Lower lobe of right lung (tissue), 2 donors: ENCODE data around the gene INPP4A. TPM values are rescaled to one million over a fixed set of nuclear protein-coding genes. Genes with fewer than 3 reads are reported as not detected.
"Not testable (repeated sequence)": the region's sequence is repeated elsewhere in the genome, so short reads cannot be mapped to it uniquely, and the experiment has no call there.

Experiments
- ATAC-seq, 2 donors: fragments of 200-7000 bp; cut with Tn5 transposase; one replicate each; pipeline ENCODE4 v1.9.1; 2020 to 2022; ENCODE audit warnings: mild to moderate bottlenecking in 2 of 2, moderate library complexity in 2 of 2
- DNase-seq: peaks from one replicate; pipeline ENCODE4 v3.0.0-alpha.2; 2020
- H3K27ac ChIP-seq: fragments of 200-600 bp; one replicate; pipeline ENCODE4 v1.8.0; 2022
- H3K27me3 ChIP-seq: fragments of 200-600 bp; one replicate; pipeline ENCODE4 v1.8.0; 2022; ENCODE audit warnings: low read depth
- H3K36me3 ChIP-seq: fragments of 200-600 bp; one replicate; pipeline ENCODE4 v1.8.0; 2022; ENCODE audit warnings: mild to moderate bottlenecking
- H3K4me1 ChIP-seq: fragments of 200-600 bp; one replicate; pipeline ENCODE4 v1.8.0; 2022
- H3K4me3 ChIP-seq: fragments of 200-600 bp; one replicate; pipeline ENCODE4 v1.8.0; 2022; ENCODE audit warnings: mild to moderate bottlenecking
- H3K9me3 ChIP-seq: fragments of 200-600 bp; one replicate; pipeline ENCODE4 v1.8.0; 2022
- CTCF ChIP-seq: fragments of 200-600 bp; IDR thresholded peaks from one replicate; pipeline ENCODE4 v1.8.0; 2022; ENCODE audit warnings: antibody characterized with exemption, mild to moderate bottlenecking
- intact Hi-C: fragments of 100-400 bp; cut with DNase I; formaldehyde crosslinking; loops from one replicate; pipeline ENCODE4 v1.11.0; 2022
- total RNA-seq: library from RNA; stranded (reverse); fragmentation: NEBNext Ultra II Directional; extraction: Animal tissue kit (Norgen Biotek cat#: 25700); gene quantifications from one replicate; pipeline ENCODE4 v1.2.1, GENCODE V29; 2021
- donor health status: DM: no; HTN: yes; CAD: no; lungs with severe emphysema.

The INPP4A gene
- total RNA-seq, 1 donor from 2014 or later, result 35.6 TPM

- no peak overlapping the region for H3K27ac ChIP-seq
- H3K36me3 ChIP-seq, result no peaks in the 10 kb centered on the region
- intact Hi-C loops, result no loop called here
- no peak for DNase-seq
- H3K9me3 ChIP-seq, result no peaks in the 10 kb centered on the region
- no peaks in the 10 kb centered on the region for H3K27me3 ChIP-seq
- H3K4me1 ChIP-seq, result no peaks in the 10 kb centered on the region
- no peak overlapping the region for H3K4me3 ChIP-seq
- TF ChIP-seq CTCF, result no peak
- no peak for ATAC-seq
These were observed 12.5 kb upstream of the INPP4A start for GRCh38 chr2:98432145-98432544.

GRCh38 chr2:98433363-98433964 lies 11.2 kb upstream of the INPP4A start:
- ATAC-seq (no peak), DNase-seq (no peak)
- Histone ChIP-seq H3K4me3 (no peak overlapping the region), H3K4me1 (no peaks in the 10 kb centered on the region), H3K27ac (no peak overlapping the region), H3K27me3 (no peaks in the 10 kb centered on the region), H3K9me3 (no peaks in the 10 kb centered on the region), H3K36me3 (no peaks in the 10 kb centered on the region)
- TF ChIP-seq CTCF, result no peak
- intact Hi-C loops, result no loop called here

DNA sequence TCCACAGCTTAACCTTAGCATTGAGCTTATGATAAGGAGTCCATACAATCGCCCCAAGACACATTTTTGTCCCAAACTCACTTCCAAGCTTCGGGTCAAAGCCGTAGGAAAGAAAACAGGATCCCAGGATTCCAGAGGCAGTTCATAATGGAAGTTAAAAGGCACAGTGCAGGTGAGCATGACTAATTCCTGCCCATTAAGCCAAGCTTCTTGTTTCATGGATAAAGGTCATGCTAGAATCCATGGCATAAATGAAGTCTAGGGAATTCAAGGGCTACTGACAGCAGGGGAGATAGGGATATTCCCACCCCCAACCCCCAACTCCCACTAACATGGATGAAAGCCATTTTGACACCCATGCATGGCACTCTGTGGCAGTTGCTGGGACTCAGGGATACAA lies 10.2 kb upstream of the INPP4A start:
- TF ChIP-seq CTCF, result no peak
- no peak for ATAC-seq
- Histone ChIP-seq H3K36me3 (no peaks in the 10 kb centered on the region), H3K4me3 (no peak overlapping the region), H3K9me3 (peaks cover 3% of the 10 kb centered on the region), H3K27ac (no peak overlapping the region), H3K27me3 (no peaks in the 10 kb centered on the region), H3K4me1 (no peaks in the 10 kb centered on the region)
- intact Hi-C loops, result no loop called here
- no peak for DNase-seq

GRCh38 chr2:98435670-98436069 lies 9.0 kb upstream of the INPP4A start:
- H3K9me3 ChIP-seq, intact Hi-C loops, H3K36me3 ChIP-seq, DNase-seq, H3K4me1 ChIP-seq, ATAC-seq, H3K27ac ChIP-seq, H3K4me3 ChIP-seq, H3K27me3 ChIP-seq: not testable (repeated sequence)

GRCh38 chr2:98436734-98437133 lies 7.9 kb upstream of the INPP4A start:
- Histone ChIP-seq H3K36me3 (no peaks in the 10 kb centered on the region), H3K4me1 (no peaks in the 10 kb centered on the region), H3K27ac (no peak overlapping the region), H3K27me3 (no peaks in the 10 kb centered on the region), H3K4me3 (no peak overlapping the region), H3K9me3 (peaks cover 3% of the 10 kb centered on the region)
- ATAC-seq, result no peak
- no peak for DNase-seq
- TF ChIP-seq CTCF, result no peak
- intact Hi-C loops, result no loop called here

DNA sequence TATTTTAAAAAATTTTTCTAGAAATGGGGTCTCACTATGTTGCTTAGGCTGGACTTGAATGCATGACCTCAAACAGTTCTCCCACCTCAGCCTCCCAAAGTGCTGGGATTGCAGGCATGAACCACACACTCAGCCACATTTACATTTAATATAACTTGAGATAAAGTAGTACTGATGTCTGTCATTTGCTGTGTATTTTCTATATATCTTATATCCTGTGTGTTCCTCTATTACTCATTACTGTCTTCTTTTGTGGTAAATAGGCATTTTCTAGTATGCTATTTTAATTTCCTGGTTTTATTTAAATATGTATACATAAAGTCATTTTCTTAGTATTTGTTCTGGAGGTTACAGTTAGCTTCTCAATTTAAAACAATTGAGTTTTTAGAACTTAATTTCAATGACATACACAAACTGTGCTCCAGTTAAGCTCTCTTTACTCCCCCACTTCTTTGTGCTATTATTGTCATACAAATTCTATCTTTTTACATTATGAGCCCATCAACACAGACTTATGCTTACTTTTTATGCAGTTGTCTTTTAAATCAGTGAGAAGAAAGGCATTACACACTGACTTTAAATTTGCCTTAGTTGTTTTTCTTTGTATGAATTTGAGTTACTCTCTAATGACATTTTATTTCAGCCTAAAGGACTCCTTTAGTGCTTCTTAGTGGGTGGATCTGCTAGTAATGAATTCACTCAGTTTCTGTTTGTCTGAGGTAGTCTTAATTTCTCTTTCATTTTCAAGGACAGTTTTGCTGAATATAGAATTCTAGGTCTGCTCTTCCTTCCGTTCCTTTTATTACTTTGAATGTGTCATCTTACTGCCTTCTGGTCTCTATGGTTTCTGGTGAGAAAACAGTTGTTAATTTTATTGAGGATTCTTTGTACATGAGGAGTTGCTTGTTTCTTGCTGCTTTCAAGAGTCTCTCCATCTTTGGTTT lies 6.2 kb upstream of the INPP4A start:
- Histone ChIP-seq H3K36me3 (no peaks in the 10 kb centered on the region), H3K4me3 (no peak overlapping the region), H3K27me3 (no peaks in the 10 kb centered on the region), H3K9me3 (peaks cover 3% of the 10 kb centered on the region), H3K27ac (no peak overlapping the region), H3K4me1 (no peaks in the 10 kb centered on the region)
- DNase-seq (no peak), ATAC-seq (no peak)
- intact Hi-C loops, result no loop called here
- TF ChIP-seq CTCF, result no peak
